Measurements from ENCODE around the gene EDDM3A. TPM values are rescaled to one million over a fixed set of nuclear protein-coding genes. Genes with fewer than 3 reads are reported as not detected.
"Not testable (repeated sequence)": the region's sequence is repeated elsewhere in the genome, so short reads cannot be mapped to it uniquely, and the experiment has no call there.

Gene EDDM3A
- total RNA-seq, 4 donors from 2014 or later, result not detected

DNA sequence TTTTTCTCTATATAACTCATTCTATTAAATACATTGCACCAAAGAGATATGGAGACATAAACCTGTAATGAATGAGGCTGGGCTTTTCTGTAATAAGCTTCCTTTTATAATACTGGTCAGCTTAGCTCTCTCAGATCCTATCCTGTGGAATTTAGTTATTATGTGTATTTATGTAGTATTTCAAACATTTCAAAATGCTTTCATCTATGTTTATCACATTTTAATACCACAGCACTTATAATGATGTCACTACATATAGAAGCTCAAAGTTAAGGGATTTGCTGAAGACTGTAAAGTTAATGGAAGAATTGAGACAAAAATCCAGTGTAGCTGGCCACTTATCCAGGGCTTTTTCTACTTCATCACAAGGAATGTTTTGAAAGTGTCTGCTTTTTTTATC, 45.8 kb upstream of the EDDM3A start:
- no peak for DNase-seq (ENCODE audit: low spot score in 2 of 2)
- no peak overlapping the region for H3K4me3 ChIP-seq (ENCODE audit: low read depth, poor library complexity, severe bottlenecking)
- no peak for TF ChIP-seq POLR2A (IDR thresholded peaks at IDR 0.05)
- TF ChIP-seq, protein P1, sequence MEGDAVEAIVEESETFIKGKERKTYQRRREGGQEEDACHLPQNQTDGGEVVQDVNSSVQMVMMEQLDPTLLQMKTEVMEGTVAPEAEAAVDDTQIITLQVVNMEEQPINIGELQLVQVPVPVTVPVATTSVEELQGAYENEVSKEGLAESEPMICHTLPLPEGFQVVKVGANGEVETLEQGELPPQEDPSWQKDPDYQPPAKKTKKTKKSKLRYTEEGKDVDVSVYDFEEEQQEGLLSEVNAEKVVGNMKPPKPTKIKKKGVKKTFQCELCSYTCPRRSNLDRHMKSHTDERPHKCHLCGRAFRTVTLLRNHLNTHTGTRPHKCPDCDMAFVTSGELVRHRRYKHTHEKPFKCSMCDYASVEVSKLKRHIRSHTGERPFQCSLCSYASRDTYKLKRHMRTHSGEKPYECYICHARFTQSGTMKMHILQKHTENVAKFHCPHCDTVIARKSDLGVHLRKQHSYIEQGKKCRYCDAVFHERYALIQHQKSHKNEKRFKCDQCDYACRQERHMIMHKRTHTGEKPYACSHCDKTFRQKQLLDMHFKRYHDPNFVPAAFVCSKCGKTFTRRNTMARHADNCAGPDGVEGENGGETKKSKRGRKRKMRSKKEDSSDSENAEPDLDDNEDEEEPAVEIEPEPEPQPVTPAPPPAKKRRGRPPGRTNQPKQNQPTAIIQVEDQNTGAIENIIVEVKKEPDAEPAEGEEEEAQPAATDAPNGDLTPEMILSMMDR (IDR thresholded peaks at IDR 0.05), result no peak
- intact Hi-C loops (cut with DNase I; ENCODE audit: low total_unique reads), result loop anchor here (5.0 kb wide), 2 partner anchors 157 to 267 kb away; no protein-coding TSS in a partner anchor

GRCh38 chr14:20700965-20701364, 44.7 kb upstream of the EDDM3A start:
- intact Hi-C loops (cut with DNase I; ENCODE audit: low total_unique reads), result loop anchor here (5.0 kb wide), 1 partner anchor 266 kb away; no protein-coding TSS in a partner anchor
- WGBS, 2 donors, result 97 to 98% methylated on average over 7 of the region's 7 CpGs
- not testable (repeated sequence) for DNase-seq (ENCODE audit: low spot score in 2 of 2); H3K4me3 ChIP-seq (ENCODE audit: low read depth, poor library complexity, severe bottlenecking)

DNA sequence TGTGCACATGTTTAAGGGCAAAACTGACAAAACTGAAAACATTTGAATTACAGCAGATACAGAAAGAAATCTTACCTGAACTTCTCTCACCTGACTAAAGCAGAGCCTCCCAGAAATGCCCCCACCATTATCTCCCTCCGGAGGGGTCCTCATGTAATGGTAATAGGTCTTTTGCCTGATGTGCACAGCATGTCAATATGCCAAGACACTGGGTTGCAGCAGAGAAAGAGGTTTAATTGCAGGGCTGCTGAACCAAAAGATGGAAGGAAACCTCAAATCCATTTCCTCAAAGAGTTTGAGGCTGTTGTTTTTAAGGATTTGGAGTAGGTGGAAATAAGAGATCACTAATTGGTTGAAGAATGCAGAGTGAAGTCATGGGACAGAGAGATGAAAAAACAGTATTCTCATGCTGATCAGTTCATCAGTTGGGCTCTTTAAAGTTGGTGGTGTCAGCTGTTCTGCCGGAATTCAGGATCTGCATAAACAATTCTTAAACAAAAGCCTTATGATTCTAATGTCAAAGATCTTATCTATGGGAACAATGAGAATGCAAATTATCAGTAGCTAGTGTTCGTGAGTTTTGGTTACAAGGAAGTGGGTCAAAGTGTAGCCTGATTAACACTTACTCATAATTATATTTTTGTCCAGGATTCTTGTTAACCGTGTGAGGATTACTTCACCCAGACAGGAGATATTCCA, 38.9 kb upstream of the EDDM3A start:
- intact Hi-C loops (cut with DNase I; ENCODE audit: low total_unique reads), result no loop called here
- no peak for DNase-seq (ENCODE audit: low spot score in 2 of 2)
- no peak for TF ChIP-seq POLR2A (IDR thresholded peaks at IDR 0.05)
- TF ChIP-seq, protein P1 (IDR thresholded peaks at IDR 0.05), result no peak
- WGBS, 2 donors, result 32 to 46% methylated on average over 4 of the region's 4 CpGs
- H3K4me3 ChIP-seq (ENCODE audit: low read depth, poor library complexity, severe bottlenecking), result no peak overlapping the region

GRCh38 chr14:20707622-20708021, 38.1 kb upstream of the EDDM3A start:
- no peak for DNase-seq (ENCODE audit: low spot score in 2 of 2)
- TF ChIP-seq, protein P1 (IDR thresholded peaks at IDR 0.05), result no peak
- TF ChIP-seq POLR2A (IDR thresholded peaks at IDR 0.05), result no peak
- WGBS, 2 donors, result 69 to 83% methylated on average over 2 of the region's 2 CpGs
- no peak overlapping the region for H3K4me3 ChIP-seq (ENCODE audit: low read depth, poor library complexity, severe bottlenecking)
- intact Hi-C loops (cut with DNase I; ENCODE audit: low total_unique reads), result no loop called here

GRCh38 chr14:20711261-20711660, 34.4 kb upstream of the EDDM3A start:
- no peak for TF ChIP-seq POLR2A (IDR thresholded peaks at IDR 0.05)
- TF ChIP-seq, protein P1 (IDR thresholded peaks at IDR 0.05), result no peak
- whole genome bisulfite sequencing, 2 donors, result 77 to 91% methylated on average over 4 of the region's 4 CpGs
- intact Hi-C loops (cut with DNase I; ENCODE audit: low total_unique reads), result no loop called here
- DNase-seq (ENCODE audit: low spot score in 2 of 2), result no peak
- no peak overlapping the region for H3K4me3 ChIP-seq (ENCODE audit: low read depth, poor library complexity, severe bottlenecking)

GRCh38 chr14:20711685-20712084, 34.0 kb upstream of the EDDM3A start:
- TF ChIP-seq, protein P1 (IDR thresholded peaks at IDR 0.05), result no peak
- no peak for TF ChIP-seq POLR2A (IDR thresholded peaks at IDR 0.05)
- intact Hi-C loops (cut with DNase I; ENCODE audit: low total_unique reads), result no loop called here
- WGBS, 2 donors, result 54 to 64% methylated on average over 4 of the region's 4 CpGs
- H3K4me3 ChIP-seq (ENCODE audit: low read depth, poor library complexity, severe bottlenecking), result no peak overlapping the region
- no peak for DNase-seq (ENCODE audit: low spot score in 2 of 2)
